GM12864 (cell line): Measurements from ENCODE around the gene OLFML2A.
"Not testable (repeated sequence)": the region's sequence is repeated elsewhere in the genome, so short reads cannot be mapped to it uniquely, and the experiment has no call there.

Source experiments
- DNase-seq: peaks from one replicate; pipeline ENCODE4 v3.0.0-alpha.2; 2011; ENCODE audit warnings: low read depth
- H3K4me3 ChIP-seq: 2 replicates; pipeline ENCODE4 v1.5.1; 2011; ENCODE audit warnings: mild to moderate bottlenecking, low read depth, low read length, control low read depth
- TF ChIP-seq, protein P1 (sequence below): IDR thresholded peaks from 2 replicates; pipeline ENCODE4 v1.5.1; 2011; ENCODE audit warnings: low read depth, mild to moderate bottlenecking, moderate library complexity, low read length, control low read depth, inconsistent platforms; ENCODE audit errors: missing control alignments

OLFML2A gene

DNA sequence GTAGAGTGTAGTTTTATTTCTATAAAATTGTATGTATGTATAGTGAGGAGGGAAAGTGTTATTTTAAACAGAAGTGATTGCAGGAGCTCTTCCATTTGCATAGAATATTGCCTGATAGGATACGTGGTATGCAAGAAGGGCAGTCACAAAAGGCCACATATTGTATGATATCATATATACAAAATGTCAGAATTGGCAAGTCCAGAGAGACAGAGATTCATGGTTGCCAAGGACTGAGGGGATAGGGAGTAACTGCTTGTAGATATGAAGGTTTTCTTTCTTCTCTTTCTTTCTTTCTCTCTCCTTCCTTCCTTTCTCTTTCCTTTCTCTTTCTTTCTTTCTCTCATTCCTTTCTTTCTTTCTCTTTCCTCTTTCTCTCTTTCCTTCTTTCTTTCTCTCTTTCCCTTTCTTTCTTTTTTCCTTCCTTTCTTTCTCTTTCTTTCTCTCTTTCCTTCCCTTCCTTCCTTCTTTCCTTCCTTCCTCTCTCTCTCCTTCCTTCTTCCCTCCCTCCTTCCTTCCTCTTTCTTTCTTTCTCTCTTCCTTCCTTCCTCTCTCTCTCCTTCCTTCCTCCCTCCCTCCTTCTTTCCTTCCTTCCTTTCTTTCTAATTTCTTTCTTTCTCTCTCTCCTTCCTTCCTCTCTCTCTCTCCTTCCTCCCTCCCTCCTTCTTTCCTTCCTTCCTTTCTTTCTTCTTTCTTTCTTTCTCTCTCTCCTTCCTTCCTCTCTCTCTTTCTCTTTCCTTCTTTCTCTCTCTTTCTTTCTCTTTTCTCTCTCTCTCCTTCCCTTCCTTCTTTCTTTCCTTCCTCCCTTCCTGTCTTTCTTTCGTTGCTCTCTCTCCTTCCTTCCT, 51.8 kb downstream of the OLFML2A start:
- TF ChIP-seq, protein P1, sequence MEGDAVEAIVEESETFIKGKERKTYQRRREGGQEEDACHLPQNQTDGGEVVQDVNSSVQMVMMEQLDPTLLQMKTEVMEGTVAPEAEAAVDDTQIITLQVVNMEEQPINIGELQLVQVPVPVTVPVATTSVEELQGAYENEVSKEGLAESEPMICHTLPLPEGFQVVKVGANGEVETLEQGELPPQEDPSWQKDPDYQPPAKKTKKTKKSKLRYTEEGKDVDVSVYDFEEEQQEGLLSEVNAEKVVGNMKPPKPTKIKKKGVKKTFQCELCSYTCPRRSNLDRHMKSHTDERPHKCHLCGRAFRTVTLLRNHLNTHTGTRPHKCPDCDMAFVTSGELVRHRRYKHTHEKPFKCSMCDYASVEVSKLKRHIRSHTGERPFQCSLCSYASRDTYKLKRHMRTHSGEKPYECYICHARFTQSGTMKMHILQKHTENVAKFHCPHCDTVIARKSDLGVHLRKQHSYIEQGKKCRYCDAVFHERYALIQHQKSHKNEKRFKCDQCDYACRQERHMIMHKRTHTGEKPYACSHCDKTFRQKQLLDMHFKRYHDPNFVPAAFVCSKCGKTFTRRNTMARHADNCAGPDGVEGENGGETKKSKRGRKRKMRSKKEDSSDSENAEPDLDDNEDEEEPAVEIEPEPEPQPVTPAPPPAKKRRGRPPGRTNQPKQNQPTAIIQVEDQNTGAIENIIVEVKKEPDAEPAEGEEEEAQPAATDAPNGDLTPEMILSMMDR = no peak
- DNase-seq = no peak
- H3K4me3 ChIP-seq = no peak overlapping the region

DNA sequence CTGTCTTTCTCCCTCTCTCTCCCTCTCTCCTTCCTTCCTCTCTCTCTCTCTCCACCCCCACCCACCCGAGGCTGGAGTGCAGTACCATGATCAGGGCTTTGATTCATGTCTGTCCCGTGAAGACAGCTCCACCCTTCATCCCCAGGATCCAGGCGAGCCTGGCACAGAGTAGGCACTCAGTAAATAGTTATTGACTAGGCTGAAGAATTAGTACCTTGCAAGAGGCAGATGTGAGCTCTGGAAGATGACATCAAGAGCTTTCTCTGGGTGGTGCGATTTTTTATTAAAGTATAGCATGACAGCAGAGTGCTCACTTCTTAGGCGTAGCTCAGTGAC, 52.4 kb downstream of the OLFML2A start:
- no peak overlapping the region for H3K4me3 ChIP-seq
- TF ChIP-seq, protein P1 = no peak
- no peak for DNase-seq

DNA sequence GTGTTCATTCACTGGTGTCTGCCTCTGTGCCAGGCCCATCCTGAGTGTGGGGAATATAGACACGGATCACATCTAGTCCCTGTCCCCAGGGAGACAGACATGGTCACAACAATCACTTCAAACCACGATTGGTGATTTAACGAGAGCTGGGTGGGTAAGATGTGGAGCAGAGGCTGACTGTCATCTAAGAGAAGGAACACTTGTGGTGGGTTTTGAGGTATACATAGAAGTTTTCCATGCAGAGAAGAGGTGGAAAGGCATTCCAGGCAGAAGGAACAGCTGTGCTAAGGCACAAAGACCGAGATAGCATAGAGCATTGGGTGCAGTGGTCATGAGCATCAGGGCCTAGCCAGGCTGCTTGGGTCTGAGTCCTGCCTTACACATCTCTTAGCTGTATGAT, 53.7 kb downstream of the OLFML2A start:
- TF ChIP-seq, protein P1 = no peak
- no peak overlapping the region for H3K4me3 ChIP-seq
- DNase-seq = no peak

DNA sequence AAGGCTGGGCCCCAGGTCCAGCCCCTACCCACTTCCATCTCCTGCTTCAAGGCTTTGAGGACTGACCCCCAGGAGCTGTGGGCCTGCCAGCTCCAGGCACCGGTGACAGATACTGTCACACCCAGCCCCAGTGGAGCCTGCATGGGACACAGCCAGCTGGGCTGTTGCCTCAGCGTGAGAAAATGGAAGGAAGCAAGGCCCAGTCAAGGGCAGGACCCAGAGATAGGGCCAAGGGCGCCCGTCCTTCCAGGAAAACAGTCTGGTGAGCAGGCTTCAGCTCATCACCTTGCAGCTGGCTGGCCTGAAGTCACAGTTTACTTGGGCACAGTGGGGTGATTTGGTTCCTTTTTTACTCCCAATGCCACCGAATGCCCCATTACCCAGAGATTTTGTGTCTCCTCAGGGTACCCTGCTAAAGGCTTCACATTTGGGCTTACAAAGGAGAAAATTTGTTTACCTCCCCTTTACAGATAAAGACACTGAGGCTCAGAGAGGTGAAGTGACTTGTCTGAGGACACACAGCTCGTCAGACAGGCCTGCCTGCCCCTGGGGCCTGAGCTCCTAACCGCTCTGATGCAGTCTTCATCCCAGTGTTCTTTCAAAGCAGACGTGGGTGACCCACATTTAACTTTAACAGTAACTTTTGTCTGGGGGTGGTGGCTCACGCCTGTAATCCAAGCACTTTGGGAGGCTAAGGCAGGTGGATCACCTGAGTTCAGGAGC, 54.9 kb downstream of the OLFML2A start:
- DNase-seq = no peak
- no peak overlapping the region for H3K4me3 ChIP-seq
- TF ChIP-seq, protein P1 = no peak

DNA sequence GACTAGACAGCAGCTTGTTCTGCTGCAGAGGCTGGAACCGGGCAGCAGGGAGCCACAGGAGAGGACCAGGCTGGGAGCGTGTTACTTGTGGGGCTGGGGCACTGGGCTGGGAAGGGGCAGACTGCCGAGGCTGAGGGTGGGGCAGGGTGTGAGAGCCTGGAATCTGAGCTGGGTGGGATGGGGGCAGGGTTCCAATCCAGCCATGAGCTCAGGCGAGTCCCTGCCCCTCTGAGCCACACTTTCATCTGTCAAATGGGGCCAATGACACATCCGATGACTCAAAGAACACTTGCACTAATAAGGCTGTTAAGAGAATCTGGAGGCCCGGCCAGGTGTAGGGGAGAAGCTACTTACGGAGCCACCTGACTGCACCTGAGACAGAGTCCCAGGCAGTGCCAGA, 57.7 kb downstream of the OLFML2A start:
- DNase-seq = no peak
- TF ChIP-seq, protein P1 = no peak
- H3K4me3 ChIP-seq = no peak overlapping the region

DNA sequence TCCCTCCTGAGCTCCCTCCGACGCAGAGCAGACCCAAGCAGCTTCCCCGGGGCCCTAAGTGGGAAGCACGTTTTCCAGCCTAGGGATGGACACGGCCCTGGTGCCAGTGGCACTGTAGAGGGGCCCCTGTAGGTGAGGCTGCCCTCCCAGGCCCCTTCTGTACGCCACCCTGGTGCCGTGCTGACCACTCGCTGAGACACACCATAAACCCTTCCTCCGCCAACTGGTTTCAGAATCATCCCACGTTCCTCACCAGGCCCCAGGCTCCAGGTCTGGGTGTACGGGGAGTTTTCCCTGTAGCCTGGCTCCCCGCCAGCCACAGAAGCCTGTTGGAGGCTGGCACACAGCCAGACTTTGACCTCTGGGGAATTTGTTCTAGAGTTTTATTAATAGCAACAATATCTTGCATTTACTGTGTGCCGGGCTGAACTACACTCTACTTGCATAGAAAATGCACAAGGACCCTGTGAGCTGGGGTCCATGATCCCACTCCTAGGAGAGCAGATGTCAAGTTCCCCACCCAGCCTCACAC, 58.2 kb downstream of the OLFML2A start:
- TF ChIP-seq, protein P1 = no peak
- H3K4me3 ChIP-seq = no peak overlapping the region
- no peak for DNase-seq

DNA sequence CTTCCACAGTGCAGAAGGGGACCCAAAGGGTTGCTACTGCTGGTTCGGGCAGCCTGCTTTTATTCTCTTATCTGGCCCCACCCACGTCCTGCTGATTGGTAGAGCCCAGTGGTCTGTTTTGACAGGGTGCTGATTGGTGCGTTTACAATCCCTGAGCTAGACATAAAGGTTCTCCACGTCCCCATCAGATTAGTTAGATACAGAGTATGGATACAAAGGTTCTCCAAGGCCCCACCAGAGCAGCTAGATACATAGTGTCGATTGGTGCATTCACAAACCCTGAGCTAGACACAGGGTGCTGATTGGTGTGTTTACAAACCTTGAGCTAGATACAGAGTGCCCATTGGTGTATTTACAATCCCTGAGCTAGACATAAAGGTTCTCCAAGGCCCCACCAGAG, 61.2 kb downstream of the OLFML2A start:
- not testable (repeated sequence) for DNase-seq, H3K4me3 ChIP-seq

DNA sequence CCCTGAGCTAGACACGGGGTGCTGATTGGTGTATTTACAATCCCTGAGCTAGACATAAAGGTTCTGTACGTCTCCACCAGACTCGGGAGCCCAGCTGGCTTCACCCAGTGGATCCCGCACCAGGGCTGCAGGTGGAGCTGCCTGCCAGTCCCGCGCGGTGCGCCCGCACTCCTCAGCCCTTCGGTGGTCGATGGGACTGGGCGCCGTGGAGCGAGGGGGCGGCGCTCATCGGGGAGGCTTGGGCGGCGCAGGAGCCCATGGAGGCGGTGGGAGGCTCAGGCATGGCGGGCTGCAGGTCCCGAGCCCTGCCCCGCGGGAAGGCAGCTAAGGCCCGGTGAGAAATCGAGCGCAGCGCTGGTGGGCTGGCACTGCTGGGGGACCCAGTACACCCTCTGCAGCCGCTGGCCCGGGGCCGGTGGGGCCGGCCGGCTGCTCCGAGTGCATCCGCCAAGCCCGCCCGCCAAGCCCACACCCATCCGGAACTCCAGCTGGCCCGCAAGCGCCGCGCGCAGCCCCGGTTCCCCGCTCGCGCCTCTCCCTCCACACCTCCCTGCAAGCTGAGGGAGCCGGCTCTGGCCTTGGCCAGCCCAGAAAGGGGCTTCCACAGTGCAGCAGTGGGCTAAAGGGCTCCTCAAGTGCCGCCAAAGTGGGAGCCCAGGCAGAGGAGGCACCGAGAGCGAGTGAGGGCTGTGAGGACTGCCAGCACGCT, 61.8 kb downstream of the OLFML2A start:
- not testable (repeated sequence) for H3K4me3 ChIP-seq, DNase-seq
